ENCODE measurements around the gene CADM3.

Gene CADM3

GRCh38 chr1:159175571-159175970, 4.2 kb downstream of the CADM3 start:
- DNase-seq, result no peak

GRCh38 chr1:159177272-159177907, 6.0 kb downstream of the CADM3 start:
- DNase-seq, result no peak

DNA sequence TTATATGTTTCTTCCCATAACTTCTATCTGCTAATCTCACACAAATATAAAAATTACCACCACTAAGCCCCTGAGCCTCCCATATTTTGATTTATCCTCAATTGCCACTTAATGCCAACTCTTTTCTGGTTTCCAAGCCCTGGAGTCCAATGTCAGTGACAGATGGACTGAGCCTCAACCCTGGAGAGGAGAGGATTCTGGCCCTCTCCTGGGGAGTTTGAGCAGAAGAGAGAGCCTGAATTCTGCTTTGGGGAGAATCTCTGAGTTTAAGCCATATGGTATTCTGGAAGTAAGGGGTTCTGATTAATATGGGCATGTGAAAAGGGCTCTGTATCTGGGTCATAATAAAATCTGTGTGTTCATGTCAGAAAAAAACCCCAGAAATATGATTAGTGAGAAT, 8.5 kb downstream of the CADM3 start:
- DNase-seq, result peak; percentile 41

DNA sequence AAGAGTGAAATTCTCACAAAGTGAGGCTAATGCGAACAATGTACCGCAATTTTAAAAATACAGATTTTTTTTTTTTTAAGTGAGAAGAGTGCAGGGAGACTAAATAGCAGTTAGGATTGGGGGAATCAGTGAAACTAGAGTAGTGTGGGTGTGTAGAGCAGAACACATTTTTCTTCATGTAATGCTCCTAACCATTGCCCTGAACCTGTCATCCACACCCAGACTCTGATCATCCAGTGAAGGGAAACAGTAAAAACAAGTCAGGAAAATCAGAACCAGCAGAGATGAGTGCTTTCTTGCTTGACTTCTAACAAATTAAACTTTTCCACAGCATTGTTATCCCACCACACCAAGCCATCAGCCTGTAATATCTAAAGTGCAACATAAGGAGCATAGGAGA, 9.1 kb downstream of the CADM3 start:
- DNase-seq, result no peak

DNA sequence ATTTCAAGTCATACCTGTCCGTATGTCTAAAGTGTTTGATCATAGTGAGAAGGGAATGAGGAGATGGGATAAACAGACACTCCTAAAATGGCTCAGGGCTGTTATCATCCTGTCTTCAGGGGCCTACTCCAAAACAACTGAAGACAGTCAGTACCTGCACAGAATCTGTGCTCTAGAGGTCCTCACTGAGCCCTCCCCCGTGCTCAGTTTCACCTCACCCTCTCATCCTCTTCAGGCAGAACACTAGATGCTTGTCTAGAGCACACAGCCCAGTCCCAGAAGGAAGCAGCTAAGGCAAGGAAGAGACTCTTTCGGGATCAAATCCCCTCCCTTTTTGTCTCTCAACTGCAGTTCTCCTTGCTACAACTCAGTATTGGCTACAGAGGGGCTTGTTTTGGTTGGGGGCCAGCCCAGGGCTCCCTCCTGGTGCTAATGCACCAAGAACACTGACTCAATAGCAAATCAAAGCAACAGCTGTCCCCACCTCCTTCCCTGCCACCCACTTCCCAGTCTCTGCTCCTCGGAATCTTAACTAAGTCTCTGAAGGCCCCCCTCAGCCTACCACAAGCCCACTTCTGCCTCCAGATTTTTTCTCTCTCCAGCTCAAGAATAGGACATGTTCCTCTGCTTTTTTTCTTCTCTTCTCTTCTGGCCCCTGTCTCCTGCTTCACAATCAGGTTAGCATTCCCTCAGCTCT, 10.1 kb downstream of the CADM3 start:
- DNase-seq, result no peak

DNA sequence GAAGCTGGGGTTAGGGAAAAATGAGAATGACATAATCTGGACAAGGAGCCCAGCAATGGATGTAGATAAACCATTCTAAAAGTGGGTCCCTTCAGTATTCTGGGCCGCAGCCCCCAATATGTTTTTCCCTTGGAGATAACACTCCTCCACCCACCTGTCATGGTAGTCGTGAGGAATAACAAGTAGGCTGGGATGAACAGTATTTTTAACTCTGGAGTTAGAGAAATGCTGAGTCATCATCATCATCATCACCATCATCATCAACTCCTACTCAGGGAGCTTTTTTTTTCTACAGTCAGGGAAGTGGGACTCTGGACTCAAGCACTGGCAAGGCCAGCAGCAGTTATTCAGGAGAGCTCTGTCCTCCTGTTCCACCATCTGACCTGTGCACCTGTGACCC, 12.8 kb downstream of the CADM3 start:
- DNase-seq, result no peak

DNA sequence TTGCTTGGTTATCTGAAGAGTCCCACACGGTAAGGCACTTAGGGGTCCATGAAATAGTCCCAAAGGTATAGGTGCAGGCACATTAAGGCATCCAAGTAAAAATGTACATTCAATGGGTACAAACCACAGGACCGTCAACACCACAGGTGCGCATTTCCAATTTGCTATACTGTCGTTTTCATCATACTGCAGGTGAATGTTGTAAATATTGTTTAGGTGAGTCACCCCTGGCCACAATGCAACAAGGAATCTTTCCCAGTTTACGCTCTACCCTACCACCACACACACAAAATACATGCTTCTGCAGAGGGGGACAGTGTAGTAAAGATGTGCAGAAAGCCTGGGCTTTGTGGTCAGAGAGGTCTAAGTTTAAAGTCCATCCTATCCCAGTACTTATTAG, 13.7 kb downstream of the CADM3 start:
- no peak for DNase-seq

DNA sequence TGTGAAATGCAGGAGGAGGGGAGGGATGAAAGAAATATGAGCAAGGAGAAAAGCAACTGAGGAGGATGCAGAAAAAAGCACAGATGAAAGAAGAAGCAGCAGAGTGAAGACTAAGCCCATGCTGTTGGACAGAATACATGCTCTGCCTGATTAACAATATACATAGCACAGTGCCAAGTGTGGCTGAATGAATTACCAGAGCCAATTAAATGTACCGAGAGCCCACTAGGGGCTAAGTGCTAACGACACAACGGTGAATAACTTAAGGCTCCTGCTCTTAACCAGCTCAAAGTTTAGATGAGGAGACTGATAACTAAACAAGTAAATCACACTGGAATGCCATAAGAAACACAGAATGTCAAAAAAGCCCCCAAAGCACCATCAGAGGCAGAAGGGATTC, 15.6 kb downstream of the CADM3 start:
- peak; percentile 44 for DNase-seq

DNA sequence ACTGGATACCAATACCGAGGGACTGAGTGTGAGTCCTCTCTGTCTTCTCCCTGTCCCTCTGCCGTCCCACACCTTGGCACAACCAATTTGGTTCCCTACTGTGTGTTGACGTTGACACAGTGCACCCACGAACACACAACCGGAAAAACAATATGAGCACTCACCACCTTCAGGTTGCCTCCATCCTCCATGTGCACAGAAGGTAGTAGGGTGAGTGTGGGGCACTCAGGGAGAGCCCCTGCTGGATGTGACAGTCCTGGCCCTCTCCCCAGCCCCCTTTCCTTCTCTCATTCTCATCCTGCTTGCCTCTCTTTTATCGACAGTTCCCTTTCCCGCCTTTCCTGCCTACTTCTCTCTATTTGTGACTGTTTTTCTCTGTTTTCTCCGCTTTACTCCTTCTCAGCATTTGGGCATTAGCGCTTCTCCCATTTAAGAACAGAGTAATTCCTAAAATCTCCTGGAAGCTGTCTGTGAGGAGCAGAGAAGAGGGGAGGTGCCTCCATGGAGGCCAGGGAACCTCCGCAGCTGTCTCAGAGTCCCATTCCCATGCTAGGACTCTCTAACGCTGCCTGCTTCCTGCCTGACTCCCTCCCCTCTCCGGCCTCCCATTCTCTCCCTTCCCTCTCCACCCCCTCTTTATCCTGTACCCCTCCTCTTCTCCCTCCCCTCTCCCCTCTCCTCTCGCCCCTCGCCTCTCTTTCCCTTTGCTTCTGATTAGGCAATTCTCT, 16.4 kb downstream of the CADM3 start:
- peak; percentile 67 for DNase-seq

DNA sequence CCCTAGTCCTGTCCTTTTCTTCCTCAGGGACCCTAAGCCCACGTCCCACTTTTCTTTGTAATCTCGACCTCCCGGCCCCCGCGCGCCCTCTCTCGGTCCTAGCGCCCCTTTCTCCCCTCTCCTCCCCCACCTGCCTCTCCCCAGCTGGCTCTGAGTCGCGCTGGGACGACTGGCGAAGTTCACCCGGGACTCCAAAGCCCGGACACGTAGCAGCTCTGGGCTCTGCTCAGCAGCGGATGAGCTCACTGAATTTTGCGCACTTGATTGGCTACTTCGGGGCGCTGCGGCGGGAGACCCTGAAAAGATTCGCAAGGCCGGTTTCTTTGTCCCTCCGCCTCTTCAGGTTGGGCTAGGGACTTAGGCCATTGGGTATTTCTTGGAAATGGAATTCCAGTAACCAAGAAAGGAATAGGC, 17.0 kb downstream of the CADM3 start:
- DNase-seq, result peak; percentile 84

- no peak for DNase-seq
Measured at GRCh38 chr1:159190441-159190840, 19.0 kb downstream of the CADM3 start.

- DNase-seq, result peak; percentile 46
Measured at GRCh38 chr1:159196543-159196942, 25.1 kb downstream of the CADM3 start.

GRCh38 chr1:159197561-159198557, 26.4 kb downstream of the CADM3 start:
- DNase-seq, result peak; percentile 94

DNA sequence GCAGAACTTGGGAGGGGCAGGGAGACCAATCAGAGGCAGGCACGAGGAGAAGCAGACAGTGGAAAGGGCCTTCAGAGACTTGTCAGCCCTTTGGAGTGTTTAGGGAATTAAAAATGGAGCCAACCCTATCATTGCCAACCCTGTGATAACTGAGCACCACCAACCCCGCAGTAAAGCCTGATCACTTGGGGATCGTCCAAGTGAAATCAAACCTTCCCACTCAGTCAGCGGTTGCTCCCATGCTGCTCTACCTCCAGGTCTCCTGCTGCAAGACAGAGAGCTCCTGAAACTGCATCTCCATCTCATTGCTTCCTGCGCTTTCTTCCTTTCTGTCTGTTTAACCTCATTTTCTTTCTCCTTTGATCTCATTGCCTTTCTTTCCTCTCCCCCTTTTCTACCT, 28.5 kb downstream of the CADM3 start:
- no peak for DNase-seq

GRCh38 chr1:159200769-159201168, 29.4 kb downstream of the CADM3 start:
- no peak for DNase-seq

- no peak for DNase-seq
Measured at GRCh38 chr1:159201642-159202041, 30.2 kb downstream of the CADM3 start.

- DNase-seq, result no peak
Measured at GRCh38 chr1:159203610-159204009, 32.2 kb downstream of the CADM3 start.

DNA sequence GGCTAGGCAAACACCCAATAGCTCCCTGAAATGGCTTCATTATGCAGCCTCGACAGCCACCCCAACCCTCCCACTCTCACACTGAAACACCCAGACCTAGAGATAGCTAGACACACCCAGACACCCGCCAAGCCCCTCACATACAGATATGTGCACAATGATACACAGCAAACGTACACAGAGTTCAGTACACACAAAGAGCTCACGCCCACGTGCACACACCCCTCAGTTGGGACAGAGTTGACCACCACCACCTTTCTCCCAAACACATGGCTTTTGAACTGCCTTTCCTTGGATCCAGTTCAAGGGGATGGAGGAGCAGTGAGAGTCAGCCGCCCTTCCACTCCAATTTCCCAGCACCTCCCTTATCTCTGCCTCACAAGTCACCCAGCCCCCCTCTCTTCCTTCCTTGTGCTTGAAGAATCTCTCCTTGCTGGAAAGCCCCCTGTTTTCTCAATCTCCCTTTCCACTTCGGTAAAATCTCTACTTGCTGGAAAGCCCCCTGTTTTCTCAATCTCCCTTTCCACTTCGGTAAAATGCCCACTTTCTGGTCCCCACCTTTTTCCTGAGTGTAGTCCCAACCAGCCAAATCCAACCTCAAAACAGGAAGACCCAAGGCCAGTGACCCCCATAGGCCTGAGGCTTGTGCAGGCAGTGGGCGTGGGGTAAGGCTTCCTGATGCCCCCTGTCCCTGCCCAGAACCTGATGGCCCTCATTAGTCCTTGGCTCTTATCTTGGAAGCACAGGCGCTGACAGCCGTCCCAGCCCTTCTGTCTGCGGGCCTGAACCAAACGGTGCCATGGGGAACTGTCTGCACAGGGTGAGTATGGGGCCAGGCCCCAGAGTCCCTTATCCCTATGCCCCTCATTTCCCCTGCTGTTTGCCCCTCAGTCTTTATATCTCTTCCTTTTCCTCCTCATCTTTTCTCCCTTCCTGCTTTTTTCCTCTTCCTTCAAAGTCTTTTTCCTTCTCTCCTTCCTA, 33.0 kb downstream of the CADM3 start, which contains the start of gene ACKR1:
Gene ACKR1, plus strand, starts transcription at position 715 of the 981 bp plus-strand sequence. Its CDS starts 85 bp downstream, at position 800.
- no peak for DNase-seq

DNA sequence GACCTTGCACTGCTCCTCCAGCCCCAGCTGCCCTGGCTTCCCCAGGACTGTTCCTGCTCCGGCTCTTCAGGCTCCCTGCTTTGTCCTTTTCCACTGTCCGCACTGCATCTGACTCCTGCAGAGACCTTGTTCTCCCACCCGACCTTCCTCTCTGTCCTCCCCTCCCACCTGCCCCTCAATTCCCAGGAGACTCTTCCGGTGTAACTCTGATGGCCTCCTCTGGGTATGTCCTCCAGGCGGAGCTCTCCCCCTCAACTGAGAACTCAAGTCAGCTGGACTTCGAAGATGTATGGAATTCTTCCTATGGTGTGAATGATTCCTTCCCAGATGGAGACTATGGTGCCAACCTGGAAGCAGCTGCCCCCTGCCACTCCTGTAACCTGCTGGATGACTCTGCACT, 33.8 kb downstream of the CADM3 start:
- DNase-seq, result peak; percentile 42

DNA sequence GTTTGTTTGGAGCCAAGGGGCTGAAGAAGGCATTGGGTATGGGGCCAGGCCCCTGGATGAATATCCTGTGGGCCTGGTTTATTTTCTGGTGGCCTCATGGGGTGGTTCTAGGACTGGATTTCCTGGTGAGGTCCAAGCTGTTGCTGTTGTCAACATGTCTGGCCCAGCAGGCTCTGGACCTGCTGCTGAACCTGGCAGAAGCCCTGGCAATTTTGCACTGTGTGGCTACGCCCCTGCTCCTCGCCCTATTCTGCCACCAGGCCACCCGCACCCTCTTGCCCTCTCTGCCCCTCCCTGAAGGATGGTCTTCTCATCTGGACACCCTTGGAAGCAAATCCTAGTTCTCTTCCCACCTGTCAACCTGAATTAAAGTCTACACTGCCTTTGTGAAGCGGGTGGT, 34.7 kb downstream of the CADM3 start:
- no peak for DNase-seq

- DNase-seq, result no peak
Measured at GRCh38 chr1:159207080-159207479, 35.7 kb downstream of the CADM3 start.
